Astrocyte (in vitro differentiated cells and primary cell): ENCODE results near the gene MCCC1. TPM values are rescaled to one million over a fixed set of nuclear protein-coding genes. Genes with fewer than 3 reads are reported as not detected.

ENCODE experiments used
- DNase-seq: peaks from one replicate; pipeline ENCODE4 v3.0.0-alpha.2; 2010; ENCODE audit warnings: low read depth
- FAIRE-seq: peaks from 2 replicates; lab custom pipeline; 2011; peaks lifted over from hg19 to GRCh38; lab: Jason Lieb, UNC
- H2AFZ ChIP-seq: 2 replicates; pipeline ENCODE4 v1.6.0; 2012; ENCODE audit warnings: low read depth, low read length, inconsistent platforms
- H3K27ac ChIP-seq: 2 replicates; pipeline ENCODE4 v1.5.1; 2011; ENCODE audit warnings: low read depth, low read length, inconsistent platforms
- H3K27me3 ChIP-seq: 2 replicates; pipeline ENCODE4 v1.6.0; 2011; ENCODE audit warnings: low read length, inconsistent platforms; ENCODE audit not compliant: insufficient read depth
- H3K36me3 ChIP-seq: 2 replicates; pipeline ENCODE4 v1.5.1; 2011; ENCODE audit warnings: low read length, inconsistent platforms; ENCODE audit not compliant: insufficient read depth
- H3K4me1 ChIP-seq: 2 replicates; pipeline ENCODE4 v1.5.1; 2011; ENCODE audit warnings: low read length, inconsistent platforms; ENCODE audit not compliant: insufficient read depth
- H3K4me2 ChIP-seq: 2 replicates; pipeline ENCODE4 v1.6.0; 2012; ENCODE audit warnings: low read length, inconsistent platforms
- H3K4me3 ChIP-seq: 2 replicates; pipeline ENCODE4 v1.5.1; 2011; ENCODE audit warnings: low read depth, mild to moderate bottlenecking, low read length, inconsistent platforms; ENCODE audit not compliant: insufficient read depth
- H3K79me2 ChIP-seq: 2 replicates; pipeline ENCODE4 v1.6.0; 2012; ENCODE audit warnings: mild to moderate bottlenecking, low read length, inconsistent platforms; ENCODE audit not compliant: insufficient read depth
- H3K9ac ChIP-seq: 2 replicates; pipeline ENCODE4 v1.6.0; 2012; ENCODE audit warnings: mild to moderate bottlenecking, low read length, inconsistent platforms
- H3K9me3 ChIP-seq: 2 replicates; pipeline ENCODE4 v1.5.1; 2012; ENCODE audit warnings: low read depth, mild to moderate bottlenecking, low read length, inconsistent platforms; ENCODE audit not compliant: insufficient read depth
- H4K20me1 ChIP-seq: 2 replicates; pipeline ENCODE4 v1.6.0; 2012; ENCODE audit warnings: low read length, inconsistent platforms; ENCODE audit not compliant: insufficient read depth
- H3K27ac Mint-ChIP-seq: one replicate; pipeline ENCODE4 v1.8.0; 2021; ENCODE audit warnings: mild to moderate bottlenecking, mixed read lengths; ENCODE audit not compliant: unreplicated experiment
- H3K27me3 Mint-ChIP-seq: one replicate; pipeline ENCODE4 v1.8.0; 2021; ENCODE audit warnings: low read depth, mixed read lengths; ENCODE audit not compliant: unreplicated experiment
- H3K36me3 Mint-ChIP-seq: one replicate; pipeline ENCODE4 v1.8.0; 2021; ENCODE audit warnings: low read depth, mixed read lengths; ENCODE audit not compliant: unreplicated experiment
- H3K4me1 Mint-ChIP-seq: one replicate; pipeline ENCODE4 v1.8.0; 2021; ENCODE audit warnings: low read depth, mixed read lengths; ENCODE audit not compliant: unreplicated experiment
- H3K4me3 Mint-ChIP-seq: one replicate; pipeline ENCODE4 v1.8.0; 2021; ENCODE audit warnings: mild to moderate bottlenecking, moderate library complexity, mixed read lengths; ENCODE audit not compliant: unreplicated experiment
- H3K9me3 Mint-ChIP-seq: one replicate; pipeline ENCODE4 v1.8.0; 2021; ENCODE audit warnings: mild to moderate bottlenecking, mixed read lengths; ENCODE audit not compliant: unreplicated experiment
- EZH2 ChIP-seq: IDR thresholded peaks from 2 replicates; pipeline ENCODE4 v1.6.1; 2012; ENCODE audit warnings: mild to moderate bottlenecking, low read length, inconsistent platforms; ENCODE audit not compliant: insufficient read depth
- total RNA-seq: library from RNA; stranded (reverse); gene quantifications from 2 replicates; pipeline ENCODE4 v1.2.1, GENCODE V29; 2021
- TF ChIP-seq, protein P1 (sequence below): IDR thresholded peaks from 2 replicates; pipeline ENCODE4 v1.5.1; 2011; ENCODE audit warnings: low read depth, mild to moderate bottlenecking, inconsistent platforms, low read length, moderate library complexity; ENCODE audit not compliant: insufficient read depth

Gene MCCC1
- total RNA-seq, 1 donor from 2014 or later = 13.4 TPM

DNA sequence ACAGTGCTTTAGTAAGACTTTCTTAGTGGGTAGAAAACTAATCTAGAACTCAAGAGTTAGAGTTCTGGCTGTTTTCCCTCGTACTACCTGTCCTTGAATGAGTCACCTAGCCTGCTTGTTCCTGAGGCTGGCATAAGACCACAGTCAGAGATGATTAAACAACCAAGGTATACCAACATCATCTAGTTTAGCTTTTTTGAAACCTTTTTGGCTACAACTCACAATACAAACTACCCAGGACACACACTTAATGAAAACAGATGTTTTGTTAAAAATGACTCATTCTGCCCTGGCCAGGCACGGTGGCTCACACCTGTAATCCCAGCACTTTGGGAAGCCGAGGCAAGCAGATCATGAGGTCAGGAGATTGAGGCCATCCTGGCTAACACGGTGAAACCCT is 4.6 kb downstream of the MCCC1 start:
- Histone ChIP-seq H3K4me2 (no peak overlapping the region), H3K4me1 (peaks cover 2% of the 10 kb centered on the region), H4K20me1 (no peaks in the 10 kb centered on the region), H3K9ac (no peak overlapping the region), H2AFZ (no peak overlapping the region), H3K9me3 (no peaks in the 10 kb centered on the region), H3K27ac (no peak overlapping the region), H3K79me2 (peaks cover 12% of the 10 kb centered on the region), H3K4me3 (no peak overlapping the region), H3K27me3 (no peaks in the 10 kb centered on the region), H3K36me3 (peaks cover 7% of the 10 kb centered on the region)
- Mint-ChIP-seq H3K36me3 (peaks cover 4% of the 10 kb centered on the region), H3K4me1 (peaks cover 5% of the 10 kb centered on the region), H3K9me3 (no peaks in the 10 kb centered on the region), H3K27ac (no peak overlapping the region), H3K4me3 (no peak overlapping the region), H3K27me3 (no peaks in the 10 kb centered on the region)
- DNase-seq (no peak), FAIRE-seq (no peak)
- TF ChIP-seq, protein P1, sequence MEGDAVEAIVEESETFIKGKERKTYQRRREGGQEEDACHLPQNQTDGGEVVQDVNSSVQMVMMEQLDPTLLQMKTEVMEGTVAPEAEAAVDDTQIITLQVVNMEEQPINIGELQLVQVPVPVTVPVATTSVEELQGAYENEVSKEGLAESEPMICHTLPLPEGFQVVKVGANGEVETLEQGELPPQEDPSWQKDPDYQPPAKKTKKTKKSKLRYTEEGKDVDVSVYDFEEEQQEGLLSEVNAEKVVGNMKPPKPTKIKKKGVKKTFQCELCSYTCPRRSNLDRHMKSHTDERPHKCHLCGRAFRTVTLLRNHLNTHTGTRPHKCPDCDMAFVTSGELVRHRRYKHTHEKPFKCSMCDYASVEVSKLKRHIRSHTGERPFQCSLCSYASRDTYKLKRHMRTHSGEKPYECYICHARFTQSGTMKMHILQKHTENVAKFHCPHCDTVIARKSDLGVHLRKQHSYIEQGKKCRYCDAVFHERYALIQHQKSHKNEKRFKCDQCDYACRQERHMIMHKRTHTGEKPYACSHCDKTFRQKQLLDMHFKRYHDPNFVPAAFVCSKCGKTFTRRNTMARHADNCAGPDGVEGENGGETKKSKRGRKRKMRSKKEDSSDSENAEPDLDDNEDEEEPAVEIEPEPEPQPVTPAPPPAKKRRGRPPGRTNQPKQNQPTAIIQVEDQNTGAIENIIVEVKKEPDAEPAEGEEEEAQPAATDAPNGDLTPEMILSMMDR = no peak
- no peak for TF ChIP-seq EZH2

GRCh38 chr3:183092256-183092655 is 7.0 kb downstream of the MCCC1 start:
- Histone ChIP-seq H3K27me3 (no peaks in the 10 kb centered on the region), H4K20me1 (no peaks in the 10 kb centered on the region), H3K4me2 (no peak overlapping the region), H2AFZ (no peak overlapping the region), H3K27ac (no peak overlapping the region), H3K9ac (no peak overlapping the region), H3K9me3 (no peaks in the 10 kb centered on the region), H3K4me1 (no peaks in the 10 kb centered on the region), H3K79me2 (no peaks in the 10 kb centered on the region), H3K36me3 (peaks cover 7% of the 10 kb centered on the region), H3K4me3 (no peak overlapping the region)
- FAIRE-seq (no peak), DNase-seq (no peak)
- Mint-ChIP-seq H3K4me3 (no peak overlapping the region), H3K36me3 (peaks cover 5% of the 10 kb centered on the region), H3K27me3 (no peaks in the 10 kb centered on the region), H3K27ac (no peak overlapping the region), H3K4me1 (no peaks in the 10 kb centered on the region), H3K9me3 (no peaks in the 10 kb centered on the region)
- TF ChIP-seq, protein P1 = no peak
- no peak for TF ChIP-seq EZH2

DNA sequence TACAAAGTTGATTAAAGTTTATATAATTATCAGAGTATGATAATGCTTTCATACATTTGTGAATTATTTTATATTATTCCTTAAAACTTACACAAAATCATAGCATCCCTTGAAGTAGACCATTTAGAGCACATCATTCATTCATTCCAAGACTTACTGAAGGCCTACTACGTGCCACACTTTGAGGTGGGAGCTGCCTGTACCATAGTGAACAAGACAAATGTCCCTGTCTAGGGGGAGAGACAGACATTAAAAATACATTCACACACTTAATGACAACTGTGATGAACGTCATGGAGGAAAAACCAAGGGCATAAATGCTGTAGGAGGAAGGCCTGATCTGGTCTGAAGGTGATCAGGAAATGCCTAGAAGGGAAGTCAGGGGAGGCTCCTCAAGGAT is 12.1 kb downstream of the MCCC1 start:
- no peaks in the 10 kb centered on the region for H3K79me2 ChIP-seq
- Mint-ChIP-seq H3K4me1 (peaks cover 9% of the 10 kb centered on the region), H3K36me3 (peaks cover 10% of the 10 kb centered on the region), H3K27ac (no peak overlapping the region), H3K4me3 (no peak overlapping the region), H3K27me3 (no peaks in the 10 kb centered on the region), H3K9me3 (no peaks in the 10 kb centered on the region)
- no peaks in the 10 kb centered on the region for H4K20me1 ChIP-seq
- H3K36me3 ChIP-seq = peaks cover 10% of the 10 kb centered on the region
- no peaks in the 10 kb centered on the region for H3K9me3 ChIP-seq
- no peaks in the 10 kb centered on the region for H3K4me1 ChIP-seq
- no peak for FAIRE-seq
- no peak for DNase-seq
- H3K27me3 ChIP-seq = no peaks in the 10 kb centered on the region
- H3K4me2 ChIP-seq = no peak overlapping the region
- H3K27ac ChIP-seq = no peak overlapping the region
- no peak overlapping the region for H3K4me3 ChIP-seq
- no peak overlapping the region for H2AFZ ChIP-seq
- H3K9ac ChIP-seq = no peak overlapping the region
- no peak for TF ChIP-seq EZH2
- TF ChIP-seq, protein P1 = no peak
